Mucosa of stomach (tissue), 1 donor: ENCODE results near the gene CD79A.

Experiments
- H3K27me3 ChIP-seq: one replicate; pipeline ENCODE4 v1.7.0; 2013; ENCODE audit warnings: mild to moderate bottlenecking, low read length; ENCODE audit not compliant: control insufficient read depth, insufficient read depth
- H3K36me3 ChIP-seq: one replicate; pipeline ENCODE4 v1.7.0; 2013; ENCODE audit warnings: low read length; ENCODE audit not compliant: control insufficient read depth, insufficient read depth
- H3K4me1 ChIP-seq: one replicate; pipeline ENCODE4 v1.7.0; 2013; ENCODE audit warnings: mild to moderate bottlenecking, low read length; ENCODE audit not compliant: control insufficient read depth, insufficient read depth
- H3K4me3 ChIP-seq: one replicate; pipeline ENCODE4 v1.7.0; 2013; ENCODE audit warnings: low read length
- H3K9ac ChIP-seq: one replicate; pipeline ENCODE4 v1.7.0; 2013; ENCODE audit warnings: mild to moderate bottlenecking, low read length, moderate library complexity
- H3K9me3 ChIP-seq: one replicate; pipeline ENCODE4 v1.7.0; 2013; ENCODE audit warnings: mild to moderate bottlenecking, low read length, moderate library complexity; ENCODE audit not compliant: control insufficient read depth
- donor health status: Pancreatic carcinoma.

Gene CD79A

GRCh38 chr19:41892173-41892902 lies 15.3 kb downstream of the CD79A start:
- Histone ChIP-seq H3K9ac (no peak overlapping the region), H3K36me3 (peaks cover 33% of the 10 kb centered on the region), H3K4me1 (peaks cover 16% of the 10 kb centered on the region), H3K9me3 (no peaks in the 10 kb centered on the region), H3K27me3 (no peaks in the 10 kb centered on the region), H3K4me3 (no peak overlapping the region)

GRCh38 chr19:41893899-41894298 lies 16.8 kb downstream of the CD79A start:
- Histone ChIP-seq H3K9me3 (no peaks in the 10 kb centered on the region), H3K27me3 (no peaks in the 10 kb centered on the region), H3K9ac (no peak overlapping the region), H3K36me3 (peaks cover 33% of the 10 kb centered on the region), H3K4me1 (peaks cover 3% of the 10 kb centered on the region), H3K4me3 (no peak overlapping the region)

GRCh38 chr19:41894350-41894749 lies 17.3 kb downstream of the CD79A start:
- Histone ChIP-seq H3K27me3 (no peaks in the 10 kb centered on the region), H3K4me1 (no peaks in the 10 kb centered on the region), H3K4me3 (no peak overlapping the region), H3K9ac (no peak overlapping the region), H3K36me3 (peaks cover 28% of the 10 kb centered on the region), H3K9me3 (no peaks in the 10 kb centered on the region)

- no peaks in the 10 kb centered on the region for H3K9me3 ChIP-seq
- peaks cover 24% of the 10 kb centered on the region for H3K36me3 ChIP-seq
- H3K4me3 ChIP-seq: no peak overlapping the region
Measured at GRCh38 chr19:41895745-41896580, 18.9 kb downstream of the CD79A start.

DNA sequence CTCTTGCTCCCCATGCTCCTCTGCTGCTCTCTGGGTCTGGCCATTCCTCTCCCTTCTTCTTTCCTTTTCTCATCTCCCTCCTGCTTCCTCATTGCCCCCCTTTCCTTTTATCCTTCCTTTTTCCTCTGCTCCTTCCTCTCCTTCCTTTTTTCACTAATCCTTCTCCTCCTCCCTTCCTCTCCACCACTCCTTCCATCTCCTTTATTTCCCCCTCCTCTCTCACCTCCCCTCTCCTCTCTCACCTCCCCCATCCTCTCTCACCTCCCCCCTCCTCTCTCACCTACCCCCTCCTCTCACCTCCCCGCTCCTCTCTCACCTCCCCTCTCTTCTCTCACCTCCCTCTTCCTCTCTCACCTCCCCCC lies 19.5 kb downstream of the CD79A start:
- Histone ChIP-seq H3K9me3 (no peaks in the 10 kb centered on the region), H3K27me3 (no peaks in the 10 kb centered on the region), H3K36me3 (peaks cover 27% of the 10 kb centered on the region), H3K4me3 (no peak overlapping the region), H3K4me1 (no peaks in the 10 kb centered on the region), H3K9ac (no peak overlapping the region)

More at GRCh38 chr19:41895745-41896580, 18.9 kb downstream of the CD79A start:
- Histone ChIP-seq H3K27me3 (no peaks in the 10 kb centered on the region), H3K9ac (no peak overlapping the region), H3K4me1 (no peaks in the 10 kb centered on the region)

GRCh38 chr19:41897181-41897580 lies 20.1 kb downstream of the CD79A start:
- Histone ChIP-seq H3K36me3 (peaks cover 33% of the 10 kb centered on the region), H3K27me3 (no peaks in the 10 kb centered on the region), H3K9ac (no peak overlapping the region), H3K4me3 (no peak overlapping the region), H3K9me3 (no peaks in the 10 kb centered on the region), H3K4me1 (peaks cover 5% of the 10 kb centered on the region)

- Histone ChIP-seq H3K36me3 (peaks cover 33% of the 10 kb centered on the region), H3K4me3 (no peak overlapping the region), H3K4me1 (peaks cover 11% of the 10 kb centered on the region), H3K27me3 (no peaks in the 10 kb centered on the region), H3K9ac (no peak overlapping the region), H3K9me3 (no peaks in the 10 kb centered on the region)
Measured at GRCh38 chr19:41897820-41898219, 20.7 kb downstream of the CD79A start.

DNA sequence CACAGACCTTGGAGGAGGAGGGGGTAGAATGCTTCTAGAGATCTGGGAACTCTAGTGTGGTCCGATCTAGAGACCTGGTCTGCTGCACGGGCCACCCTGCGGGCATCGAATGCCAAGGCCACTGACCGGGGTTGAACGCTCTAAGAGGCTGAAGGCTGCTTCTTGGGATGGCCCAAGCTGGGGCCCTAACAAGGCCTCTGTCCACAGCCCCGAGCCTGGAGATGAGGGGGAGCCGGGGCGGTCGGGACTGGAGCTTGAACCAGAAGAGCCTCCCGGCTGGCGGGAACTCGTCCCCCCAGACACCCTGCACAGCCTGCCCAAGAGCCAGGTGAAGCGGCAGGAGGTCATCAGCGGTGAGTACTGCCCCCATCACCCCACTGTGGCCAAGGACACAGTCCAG lies 21.2 kb downstream of the CD79A start:
- no peak overlapping the region for H3K9ac ChIP-seq
- H3K4me3 ChIP-seq: no peak overlapping the region
- H3K9me3 ChIP-seq: no peaks in the 10 kb centered on the region
- no peaks in the 10 kb centered on the region for H3K27me3 ChIP-seq
- H3K4me1 ChIP-seq: peaks cover 15% of the 10 kb centered on the region
- H3K36me3 ChIP-seq: peaks cover 36% of the 10 kb centered on the region

DNA sequence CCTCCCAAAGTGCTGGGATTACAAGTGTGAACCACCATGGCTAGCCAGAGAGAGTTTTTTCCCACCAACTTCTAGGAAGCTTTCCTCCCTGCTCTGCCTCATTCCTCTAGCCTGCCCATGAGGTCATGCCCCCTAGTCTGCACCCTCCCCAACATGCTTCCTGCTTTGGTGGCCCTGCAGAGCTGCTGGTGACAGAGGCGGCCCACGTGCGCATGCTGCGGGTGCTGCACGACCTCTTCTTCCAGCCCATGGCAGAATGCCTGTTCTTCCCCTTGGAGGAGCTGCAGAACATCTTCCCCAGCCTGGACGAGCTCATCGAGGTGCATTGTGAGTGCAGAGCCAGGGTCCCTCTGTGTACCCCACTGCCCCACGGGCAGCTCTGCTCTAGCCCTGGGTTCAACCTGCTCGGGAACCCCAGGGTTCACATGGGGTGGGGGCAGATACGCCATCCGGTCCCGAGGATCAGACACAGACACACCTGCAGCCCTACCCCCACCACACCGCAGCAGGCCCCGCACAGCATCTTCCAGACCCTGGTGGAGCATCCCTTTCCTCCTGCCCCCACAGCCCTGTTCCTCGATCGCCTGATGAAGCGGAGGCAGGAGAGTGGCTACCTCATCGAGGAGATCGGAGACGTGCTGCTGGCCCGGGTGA lies 24.8 kb downstream of the CD79A start:
- Histone ChIP-seq H3K4me1 (peaks cover 48% of the 10 kb centered on the region), H3K36me3 (peaks cover 34% of the 10 kb centered on the region), H3K4me3 (no peak overlapping the region), H3K27me3 (no peaks in the 10 kb centered on the region), H3K9ac (no peak overlapping the region), H3K9me3 (no peaks in the 10 kb centered on the region)

DNA sequence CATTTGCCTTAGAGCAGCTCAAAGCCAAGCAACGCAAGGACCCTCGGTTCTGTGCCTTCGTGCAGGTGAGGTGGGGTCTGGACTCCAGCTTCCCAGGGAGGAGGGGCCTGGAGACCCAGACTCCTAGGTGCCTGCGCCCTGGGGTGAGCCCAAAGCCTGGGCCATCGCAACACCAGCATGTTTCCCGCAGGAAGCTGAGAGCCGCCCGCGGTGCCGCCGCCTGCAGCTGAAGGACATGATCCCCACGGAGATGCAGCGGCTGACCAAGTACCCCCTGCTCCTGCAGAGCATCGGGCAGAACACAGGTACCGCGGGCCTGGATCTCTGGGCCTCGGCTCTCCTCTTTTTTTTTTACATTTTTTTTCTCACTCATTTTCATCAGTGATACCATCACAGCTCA lies 25.5 kb downstream of the CD79A start:
- H3K4me3 ChIP-seq: no peak overlapping the region
- peaks cover 34% of the 10 kb centered on the region for H3K36me3 ChIP-seq

GRCh38 chr19:41903193-41903953 lies 26.3 kb downstream of the CD79A start:
- Histone ChIP-seq H3K36me3 (peaks cover 34% of the 10 kb centered on the region), H3K4me1 (peaks cover 52% of the 10 kb centered on the region), H3K9me3 (no peaks in the 10 kb centered on the region), H3K4me3 (no peak overlapping the region), H3K27me3 (no peaks in the 10 kb centered on the region), H3K9ac (peak overlapping the region; percentile 5)

More for the DNA sequence above, 25.5 kb downstream of the CD79A start:
- Histone ChIP-seq H3K27me3 (no peaks in the 10 kb centered on the region), H3K9ac (no peak overlapping the region), H3K9me3 (no peaks in the 10 kb centered on the region), H3K4me1 (peaks cover 52% of the 10 kb centered on the region)
